Measurements from ENCODE around the gene POLN. TPM values are rescaled to one million over a fixed set of nuclear protein-coding genes. Genes with fewer than 3 reads are reported as not detected.

The POLN gene
- polyA plus RNA-seq, 1 experiment: 0.35 TPM

DNA sequence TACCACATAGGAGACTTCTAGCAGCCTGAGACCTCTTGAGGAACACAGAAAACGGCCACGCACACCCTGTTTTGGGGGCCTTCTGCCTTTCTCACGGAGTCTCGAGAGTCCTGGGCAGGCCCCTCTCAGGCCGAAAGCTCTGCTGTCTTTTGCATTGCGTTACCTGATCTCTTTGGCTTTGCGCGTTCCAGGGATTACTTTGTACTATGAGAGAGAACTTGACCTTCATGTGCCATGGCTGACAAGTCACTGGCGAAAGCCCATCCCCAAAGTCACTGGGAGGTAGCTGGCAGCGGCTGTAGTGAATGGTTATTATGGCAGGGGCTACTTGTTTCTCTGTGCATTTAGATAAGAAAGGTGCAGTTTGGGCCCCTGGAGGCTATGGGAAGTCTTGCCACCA is 190.8 kb downstream of the POLN start:
- Histone ChIP-seq H3K9me3 (ENCODE audit: control insufficient read depth, insufficient read depth, low read length) (no peaks in the 10 kb centered on the region; the same call in 1 of the 2 replicates), H3K27me3 (ENCODE audit: control insufficient read depth, insufficient read depth, low read length) (peaks cover 34% of the 10 kb centered on the region), H3K27ac (ENCODE audit: low read depth, low read length) (no peak overlapping the region), H3K4me3 (ENCODE audit: low read depth, low read length) (no peak overlapping the region)
- DNase-seq (ENCODE audit: low read depth, low spot score): no peak
- ChIA-PET POLR2A (no interaction called here), CTCF (no interaction called here)
- TF ChIP-seq, protein P1, sequence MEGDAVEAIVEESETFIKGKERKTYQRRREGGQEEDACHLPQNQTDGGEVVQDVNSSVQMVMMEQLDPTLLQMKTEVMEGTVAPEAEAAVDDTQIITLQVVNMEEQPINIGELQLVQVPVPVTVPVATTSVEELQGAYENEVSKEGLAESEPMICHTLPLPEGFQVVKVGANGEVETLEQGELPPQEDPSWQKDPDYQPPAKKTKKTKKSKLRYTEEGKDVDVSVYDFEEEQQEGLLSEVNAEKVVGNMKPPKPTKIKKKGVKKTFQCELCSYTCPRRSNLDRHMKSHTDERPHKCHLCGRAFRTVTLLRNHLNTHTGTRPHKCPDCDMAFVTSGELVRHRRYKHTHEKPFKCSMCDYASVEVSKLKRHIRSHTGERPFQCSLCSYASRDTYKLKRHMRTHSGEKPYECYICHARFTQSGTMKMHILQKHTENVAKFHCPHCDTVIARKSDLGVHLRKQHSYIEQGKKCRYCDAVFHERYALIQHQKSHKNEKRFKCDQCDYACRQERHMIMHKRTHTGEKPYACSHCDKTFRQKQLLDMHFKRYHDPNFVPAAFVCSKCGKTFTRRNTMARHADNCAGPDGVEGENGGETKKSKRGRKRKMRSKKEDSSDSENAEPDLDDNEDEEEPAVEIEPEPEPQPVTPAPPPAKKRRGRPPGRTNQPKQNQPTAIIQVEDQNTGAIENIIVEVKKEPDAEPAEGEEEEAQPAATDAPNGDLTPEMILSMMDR (IDR thresholded peaks at IDR 0.05; ENCODE audit: low read depth, low read length): no peak

DNA sequence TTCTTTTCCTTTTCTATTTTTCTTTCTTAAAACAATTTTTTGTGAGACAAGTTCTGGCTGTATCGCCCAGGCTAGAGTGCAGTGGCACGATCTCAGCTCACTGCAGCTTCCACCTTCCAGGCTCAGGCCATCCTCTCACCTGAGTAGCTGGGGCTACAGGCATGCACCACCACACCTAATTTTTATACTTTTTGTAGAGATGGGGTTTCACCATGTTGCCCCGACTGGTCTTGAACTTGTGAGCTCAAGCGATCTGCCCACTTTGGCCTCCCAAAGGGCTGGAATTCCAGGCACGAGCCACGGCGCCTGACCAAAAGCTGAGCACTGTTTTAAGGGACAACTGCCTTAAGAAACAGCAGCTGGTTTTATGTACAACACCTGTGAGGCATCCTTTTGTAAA is 192.1 kb downstream of the POLN start:
- CTCF ChIA-PET: interaction anchor here (0.6 kb wide), 1 partner anchor 282 kb away, joined by 5 read pairs; no protein-coding TSS in a partner anchor
- peaks cover 1% of the 10 kb centered on the region for H3K9me3 ChIP-seq (ENCODE audit: control insufficient read depth, insufficient read depth, low read length)
- no peak overlapping the region for H3K4me3 ChIP-seq (ENCODE audit: low read depth, low read length)
- TF ChIP-seq, protein P1 (IDR thresholded peaks at IDR 0.05; ENCODE audit: low read depth, low read length): no peak
- DNase-seq (ENCODE audit: low read depth, low spot score): no peak
- peaks cover 29% of the 10 kb centered on the region for H3K27me3 ChIP-seq (ENCODE audit: control insufficient read depth, insufficient read depth, low read length)
- H3K27ac ChIP-seq (ENCODE audit: low read depth, low read length): no peak overlapping the region
- POLR2A ChIA-PET: no interaction called here

DNA sequence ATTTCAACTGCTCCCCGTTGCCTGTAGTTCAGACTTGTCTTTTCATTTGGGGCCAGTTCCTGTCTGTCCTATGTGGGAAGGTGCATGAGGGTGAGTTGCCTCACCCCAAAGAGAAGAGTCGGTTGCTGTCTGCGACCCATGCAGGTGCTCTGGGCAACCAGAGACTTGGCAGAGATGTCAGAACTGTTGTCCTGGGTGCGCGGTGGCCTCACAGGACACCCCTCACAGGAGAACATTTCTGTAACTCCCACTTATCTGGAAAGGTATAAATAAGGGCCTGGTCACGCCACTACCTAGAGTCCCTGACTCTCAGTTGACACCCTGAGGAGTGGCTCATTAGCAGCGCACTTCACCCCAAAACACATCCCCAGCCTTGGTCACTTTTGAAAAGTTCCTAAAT is 192.5 kb downstream of the POLN start:
- Histone ChIP-seq H3K9me3 (ENCODE audit: control insufficient read depth, insufficient read depth, low read length) (peaks cover 6% of the 10 kb centered on the region), H3K4me3 (ENCODE audit: low read depth, low read length) (no peak overlapping the region), H3K27me3 (ENCODE audit: control insufficient read depth, insufficient read depth, low read length) (peaks cover 29% of the 10 kb centered on the region), H3K27ac (ENCODE audit: low read depth, low read length) (no peak overlapping the region)
- DNase-seq (ENCODE audit: low read depth, low spot score): no peak
- ChIA-PET CTCF (no interaction called here), POLR2A (no interaction called here)
- TF ChIP-seq, protein P1 (IDR thresholded peaks at IDR 0.05; ENCODE audit: low read depth, low read length): no peak

DNA sequence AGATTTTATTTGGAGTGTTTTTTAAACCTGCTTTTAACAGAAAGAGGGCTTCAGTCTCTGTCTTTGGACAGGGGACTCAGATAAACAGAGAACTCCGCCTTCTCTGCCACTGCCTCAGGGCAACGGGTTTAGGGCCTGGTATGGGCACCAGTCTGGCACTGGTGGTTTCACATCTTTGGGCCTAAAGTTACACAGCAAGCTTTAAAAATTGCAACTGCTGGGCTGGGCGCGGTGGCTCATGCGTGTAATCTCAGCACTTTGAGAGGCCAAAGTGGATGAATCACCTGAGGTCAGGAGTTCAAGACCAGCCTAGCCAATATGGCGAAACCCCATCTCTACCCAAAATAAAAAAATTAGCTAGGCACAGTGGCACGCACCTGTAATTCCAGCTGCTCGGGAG is 193.1 kb downstream of the POLN start:
- POLR2A ChIA-PET: no interaction called here
- CTCF ChIA-PET: no interaction called here
- H3K4me3 ChIP-seq (ENCODE audit: low read depth, low read length): no peak overlapping the region
- peaks cover 11% of the 10 kb centered on the region for H3K9me3 ChIP-seq (ENCODE audit: control insufficient read depth, insufficient read depth, low read length)
- H3K27ac ChIP-seq (ENCODE audit: low read depth, low read length): no peak overlapping the region
- TF ChIP-seq, protein P1 (IDR thresholded peaks at IDR 0.05; ENCODE audit: low read depth, low read length): no peak
- H3K27me3 ChIP-seq (ENCODE audit: control insufficient read depth, insufficient read depth, low read length): peaks cover 24% of the 10 kb centered on the region
- no peak for DNase-seq (ENCODE audit: low read depth, low spot score)

DNA sequence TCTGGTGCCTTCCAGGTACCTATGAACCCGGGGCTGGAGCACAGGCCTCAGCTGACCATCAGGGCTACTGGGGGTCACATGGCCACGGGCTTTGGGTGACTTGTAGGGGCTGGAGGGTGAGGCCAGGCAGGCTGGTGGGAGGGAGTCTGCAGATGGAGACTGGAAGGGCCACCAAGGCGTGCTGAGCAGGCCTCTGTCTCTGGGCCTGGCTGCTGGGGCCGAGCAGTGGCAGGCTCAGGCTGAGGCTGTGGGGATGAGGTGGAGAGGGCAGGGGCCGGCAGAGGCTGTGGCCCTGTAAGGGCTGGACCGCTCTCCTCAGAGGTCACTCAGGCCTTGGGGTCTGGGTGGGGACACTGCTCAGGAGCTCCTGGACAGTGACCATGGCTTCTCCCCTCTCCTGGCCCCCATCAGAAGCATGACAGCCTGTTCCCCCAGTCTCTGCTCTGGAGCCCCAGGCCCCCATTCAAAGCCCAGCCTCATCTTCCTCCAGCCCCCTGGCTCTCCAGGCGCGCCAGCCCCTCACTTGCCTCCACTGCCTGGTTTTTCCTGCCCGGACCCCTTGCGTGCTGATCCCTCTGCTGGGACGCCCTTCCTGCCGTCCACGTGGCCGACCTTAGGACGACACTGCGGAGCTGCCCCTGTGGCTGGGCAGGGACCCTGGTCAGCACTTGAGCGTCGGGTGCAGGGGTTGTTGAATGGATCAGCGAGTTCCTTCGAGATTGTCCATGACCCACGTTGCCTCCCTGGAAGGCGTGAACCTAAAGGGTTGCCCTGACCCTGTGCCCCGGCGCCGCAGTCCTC is 193.9 kb downstream of the POLN start:
- H3K4me3 ChIP-seq (ENCODE audit: low read depth, low read length): no peak overlapping the region
- POLR2A ChIA-PET: no interaction called here
- CTCF ChIA-PET: no interaction called here
- no peak for DNase-seq (ENCODE audit: low read depth, low spot score)
- peaks cover 22% of the 10 kb centered on the region for H3K27me3 ChIP-seq (ENCODE audit: control insufficient read depth, insufficient read depth, low read length)
- TF ChIP-seq, protein P1 (IDR thresholded peaks at IDR 0.05; ENCODE audit: low read depth, low read length): no peak
- no peak overlapping the region for H3K27ac ChIP-seq (ENCODE audit: low read depth, low read length)
- H3K9me3 ChIP-seq (ENCODE audit: control insufficient read depth, insufficient read depth, low read length): peaks cover 14% of the 10 kb centered on the region

Measured in AG04450 (cell line).